K562 (cell line): Measurements from ENCODE around the gene TEX47. TPM values are rescaled to one million over a fixed set of nuclear protein-coding genes. Genes with fewer than 3 reads are reported as not detected.

Experiments
- ATAC-seq: fragments of 200-7000 bp; cut with Tn5 transposase; 3 replicates; pipeline ENCODE4 v1.9.1; 2020; ENCODE audit warnings: moderate library complexity
- BruUV-seq: library from RNA; stranded (reverse); fragments of 400-500 nt; replicated peaks from 2 replicates; lab custom pipeline; 2021; lab: Mats Ljungman, UMichigan
- CTCF ChIA-PET: fragments of 300-600 bp; formaldehyde crosslinking; extraction: SDS; loops from one replicate; lab custom pipeline; 2021; ENCODE audit warnings: low intra/inter-chr PET ratio; lab: Yijun Ruan, JAX
- POLR2A ChIA-PET: fragments of 300-600, 350-650 bp; sonication (Branson Sonifier 250); formaldehyde crosslinking; extraction: SDS; loops from one replicate; lab custom pipeline; 2021; ENCODE audit warnings: antibody characterized with exemption, inconsistent platforms; lab: Yijun Ruan, JAX
- DNase-seq, 4 experiments: peaks; one replicate each; pipeline versions ENCODE4 v3.0.0 to v3.0.0-alpha.2; 2011 to 2018; ENCODE audit warnings: low spot score in 3 of 4, mixed read lengths in 3 of 4; ENCODE audit errors: extremely low read depth in 1 of 4
- FAIRE-seq: peaks from 2 replicates; lab custom pipeline; 2011; peaks lifted over from hg19 to GRCh38; lab: Jason Lieb, UNC
- H2AFZ ChIP-seq: 2 replicates; pipeline ENCODE4 v1.6.0; 2011; ENCODE audit warnings: low read depth, low read length, control low read depth, inconsistent platforms
- H3K27ac ChIP-seq: fragments of 200-600 bp; 3 replicates; pipeline ENCODE4 v1.8.0; 2011; ENCODE audit warnings: low read depth, mild to moderate bottlenecking, control low read depth, inconsistent platforms, low read length, moderate library complexity, mixed read lengths; ENCODE audit errors: extremely low read depth
- H3K27me3 ChIP-seq, 2 experiments: fragments of 300-600 bp in 1 of 2; 2 replicates in 1 of 2; 3 replicates in 1 of 2; pipeline versions ENCODE4 v1.6.0 to v1.8.0; 2011; ENCODE audit warnings: inconsistent platforms in 2 of 2, low read length in 2 of 2, mild to moderate bottlenecking in 1 of 2, mixed read lengths in 1 of 2, moderate library complexity in 1 of 2; ENCODE audit not compliant: control insufficient read depth in 2 of 2, insufficient read depth in 2 of 2
- H3K36me3 ChIP-seq: fragments of 300-600 bp; 3 replicates; pipeline ENCODE4 v1.8.0; 2011; ENCODE audit warnings: mild to moderate bottlenecking, low read length, inconsistent platforms; ENCODE audit not compliant: control insufficient read depth, insufficient read depth
- H3K4me1 ChIP-seq, 2 experiments: fragments of 200-600 bp in 1 of 2; replicated peaks in 1 of 2; 2 replicates in 1 of 2; 3 replicates in 1 of 2; pipeline versions ENCODE4 v1.5.1 to v1.8.0; 2011; ENCODE audit warnings: inconsistent platforms in 2 of 2, low read length in 2 of 2, mild to moderate bottlenecking in 1 of 2, mixed read lengths in 1 of 2, moderate library complexity in 1 of 2; ENCODE audit not compliant: control insufficient read depth in 2 of 2, insufficient read depth in 2 of 2
- H3K4me2 ChIP-seq: 2 replicates; pipeline ENCODE4 v1.6.1; 2011; ENCODE audit warnings: low read length, control low read depth, inconsistent platforms, mixed read lengths; ENCODE audit not compliant: insufficient read depth
- H3K4me3 ChIP-seq: fragments of 200-600 bp; sonication (generic), shearing (Covaris generic); 2 replicates; pipeline ENCODE4 v1.5.1; 2016; ENCODE audit warnings: control low read depth, inconsistent platforms
- H3K79me2 ChIP-seq: fragments of 200-600 bp; 3 replicates; pipeline ENCODE4 v1.8.0; 2011; ENCODE audit warnings: low read length, inconsistent platforms; ENCODE audit not compliant: control insufficient read depth, insufficient read depth
- H3K9ac ChIP-seq, 2 experiments: 2 replicates each; pipeline versions ENCODE4 v1.6.0 to v1.6.1; 2011; ENCODE audit warnings: low read depth in 2 of 2, low read length in 2 of 2, control low read depth in 1 of 2, inconsistent platforms in 1 of 2, mild to moderate bottlenecking in 1 of 2, mixed read lengths in 1 of 2; ENCODE audit not compliant: insufficient read depth in 1 of 2
- H3K9me1 ChIP-seq: one replicate; pipeline ENCODE4 v1.6.0; 2011; ENCODE audit warnings: inconsistent platforms, mild to moderate bottlenecking, low read length, moderate library complexity; ENCODE audit not compliant: control insufficient read depth, insufficient read depth
- H3K9me3 ChIP-seq: replicated peaks from 2 replicates; pipeline ENCODE4 v1.5.1; 2011; ENCODE audit warnings: low read depth, low read length, inconsistent platforms; ENCODE audit not compliant: control insufficient read depth, insufficient read depth
- H4K20me1 ChIP-seq: replicated peaks from 2 replicates; pipeline ENCODE4 v1.6.1; 2011; ENCODE audit warnings: low read length, inconsistent platforms, mixed read lengths; ENCODE audit not compliant: control insufficient read depth, insufficient read depth
- ADNP ChIP-seq: fragments of 200-800 bp; sonication (Bioruptor generic); IDR thresholded peaks from 2 replicates; pipeline ENCODE4 v1.6.1; 2016; ENCODE audit warnings: missing genetic modification characterization, missing compliant biosample characterization
- SRSF9 ChIP-seq: fragments of 200-400 bp; formaldehyde crosslinking; IDR thresholded peaks from 2 replicates; pipeline ENCODE4 v1.6.1; 2017; ENCODE audit warnings: low read depth, low read length, borderline replicate concordance
- THRAP3 ChIP-seq: fragments of 450-650 bp; IDR thresholded peaks from 2 replicates; pipeline ENCODE4 v1.6.1; 2016; ENCODE audit warnings: mild to moderate bottlenecking, inconsistent platforms, borderline replicate concordance
- WGBS: fragments of 100-300 bp; shearing (Covaris generic); methylation state at CpG from one replicate; pipeline ENCODE4 v1.1.6; 2016; ENCODE audit warnings: low coverage, mixed read lengths; ENCODE audit not compliant: insufficient coverage; ENCODE audit errors: missing lambda C conversion rate; 5-methylcytosine and 5-hydroxymethylcytosine counted together
- in situ Hi-C: fragments of 300-500 bp; cut with MboI; formaldehyde crosslinking; loops from 4 replicates; pipeline ENCODE4 v1.15.0; 2018; ENCODE audit warnings: inconsistent platforms, mixed read lengths
- intact Hi-C: fragments of 100-400 bp; cut with micrococcal nuclease; formaldehyde crosslinking; loops from 2 replicates; pipeline ENCODE4 v1.14.2; 2022
- polyA plus RNA-seq, 8 experiments: library from polyadenylated mRNA; depleted of rRNA in 4 of 8; stranded (reverse) in 5 of 8; unstranded in 3 of 8; fragments of >200 nt; fragmentation: Nextera tagmentation in 2 of 8; fragmentation: Illumina TruSeq in 1 of 8; extraction: Ambion mirVana in 2 of 8; extraction: Trizol in 1 of 8; gene quantifications; 2 replicates each; pipeline versions ENCODE4 v1.2.1 to v1.2.3, GENCODE V29; 2011 to 2014; ENCODE audit warnings: inconsistent platforms in 1 of 8, missing spikeins in 1 of 8
- total RNA-seq, 7 experiments: library from RNA; depleted of rRNA in 6 of 7; stranded (reverse); fragments of >200 nt in 6 of 7; fragmentation: Illumina TruSeq in 2 of 7; extraction: Trizol in 2 of 7; gene quantifications; 2 replicates each; pipeline versions ENCODE4 v1.2.1 to v1.2.3, GENCODE V29; 2011 to 2021; ENCODE audit warnings: low replicate concordance in 1 of 7
- TF ChIP-seq, protein P1 (sequence below): sonication (generic); formaldehyde crosslinking; IDR thresholded peaks from 2 replicates; pipeline ENCODE4 v1.5.0; 2020; ENCODE audit warnings: missing genetic modification reagents

The TEX47 gene
- total and polyA plus RNA-seq, 9 of the 15 experiments (the other 6 are each of a cell fraction or from before 2014, with no cell fraction given): not detected

GRCh38 chr7:88835147-88835728 is 39.7 kb upstream of the TEX47 start (continued):
- TF ChIP-seq THRAP3: no peak
- 0 out of 2 replicates have a peak, but pooled peaks have one; percentile 28 for TF ChIP-seq ADNP (tag)

DNA sequence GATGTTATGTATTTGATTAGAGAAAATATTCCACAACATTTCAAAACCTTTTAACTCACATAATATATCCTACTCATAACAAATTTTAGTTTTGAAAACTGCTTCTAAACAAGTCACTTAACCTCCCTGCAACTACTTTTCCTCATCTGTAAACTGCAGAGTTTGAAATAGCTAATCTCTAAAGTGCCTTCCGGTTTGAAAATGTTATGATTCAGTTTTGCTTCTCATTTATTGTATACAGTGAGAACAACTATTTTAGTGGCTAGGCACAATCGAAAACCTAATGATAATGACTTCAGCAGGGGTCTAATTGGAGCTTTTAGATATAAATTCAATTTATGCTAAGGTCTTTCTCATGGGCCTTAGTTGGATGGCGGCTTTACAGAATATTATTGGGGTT is 30.7 kb upstream of the TEX47 start:
- Histone ChIP-seq H3K9me1 (no peaks in the 10 kb centered on the region), H3K9me3 (no peaks in the 10 kb centered on the region), H3K36me3 (no peaks in the 10 kb centered on the region), H4K20me1 (no peaks in the 10 kb centered on the region), H3K4me2 (no peak overlapping the region), H3K27ac (no peak overlapping the region), H3K27me3 (no peaks in the 10 kb centered on the region), H3K9ac (no peak overlapping the region), H3K4me3 (no peak overlapping the region), H3K4me1 (no peaks in the 10 kb centered on the region), H2AFZ (no peak overlapping the region), H3K79me2 (no peaks in the 10 kb centered on the region)
- TF ChIP-seq, protein P1, sequence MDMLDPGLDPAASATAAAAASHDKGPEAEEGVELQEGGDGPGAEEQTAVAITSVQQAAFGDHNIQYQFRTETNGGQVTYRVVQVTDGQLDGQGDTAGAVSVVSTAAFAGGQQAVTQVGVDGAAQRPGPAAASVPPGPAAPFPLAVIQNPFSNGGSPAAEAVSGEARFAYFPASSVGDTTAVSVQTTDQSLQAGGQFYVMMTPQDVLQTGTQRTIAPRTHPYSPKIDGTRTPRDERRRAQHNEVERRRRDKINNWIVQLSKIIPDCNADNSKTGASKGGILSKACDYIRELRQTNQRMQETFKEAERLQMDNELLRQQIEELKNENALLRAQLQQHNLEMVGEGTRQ (CRISPR knock-in tag): no peak
- no peak for TF ChIP-seq SRSF9
- CTCF ChIA-PET: no interaction called here
- POLR2A ChIA-PET: interaction anchor here (0.7 kb wide), 1 partner anchor 9 kb away, joined by 3 read pairs; no protein-coding TSS in a partner anchor
- BruUV-seq: no TSS peak
- ATAC-seq: no peak
- no peak for DNase-seq
- 10% methylated on average over 3 of the region's 3 CpGs for WGBS
- in situ Hi-C loops: no loop called here
- intact Hi-C loops: no loop called here
- no peak for FAIRE-seq
